ENCODE measurements around the gene MAPKAPK2. TPM values are rescaled to one million over a fixed set of nuclear protein-coding genes. Genes with fewer than 3 reads are reported as not detected.

The MAPKAPK2 gene
- total and polyA plus RNA-seq, 5 experiments from 2014 or later, result 1.3 to 55.8 (median 2.5) TPM

GRCh38 chr1:206779638-206780037, 94.9 kb downstream of the MAPKAPK2 start:
- Mint-ChIP-seq H3K27me3 (peaks cover 0 to 2% (median 0%) of the 10 kb centered on the region in 5 donors), H3K4me3 (no peak overlapping the region), H3K9me3 (no peaks in the 10 kb centered on the region), H3K36me3 (no peaks in the 10 kb centered on the region), H3K27ac (no peak overlapping the region), H3K4me1 (peaks cover 17 to 36% (median 28%) of the 10 kb centered on the region in 4 donors)
- DNase-seq (no peak), ATAC-seq (no peak)
- POLR2A ChIA-PET, result no interaction called here

DNA sequence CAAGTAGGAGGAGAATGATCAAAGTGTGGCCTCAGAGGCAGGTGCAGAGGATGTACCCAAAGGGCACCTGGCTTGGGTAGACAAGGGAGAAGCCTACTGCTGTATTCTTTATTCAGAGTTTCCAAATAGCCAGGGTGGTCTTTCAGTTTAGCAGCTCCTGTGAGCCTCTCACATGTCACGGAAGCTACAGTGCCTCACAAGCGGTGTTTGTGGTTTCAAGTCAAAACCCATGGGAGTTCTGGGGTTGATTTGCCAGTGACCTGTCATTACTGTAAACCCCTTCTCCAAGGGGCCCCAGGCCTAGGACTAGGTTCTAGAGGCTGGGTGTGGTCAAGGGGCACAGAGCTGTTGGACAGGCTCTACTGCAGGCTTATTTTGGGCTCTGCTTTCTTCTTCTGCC, 97.7 kb downstream of the MAPKAPK2 start:
- H3K4me1 Mint-ChIP-seq, result peaks cover 31 to 57% (median 55%) of the 10 kb centered on the region in 4 donors
- no peaks in the 10 kb centered on the region for H3K9me3 Mint-ChIP-seq

DNA sequence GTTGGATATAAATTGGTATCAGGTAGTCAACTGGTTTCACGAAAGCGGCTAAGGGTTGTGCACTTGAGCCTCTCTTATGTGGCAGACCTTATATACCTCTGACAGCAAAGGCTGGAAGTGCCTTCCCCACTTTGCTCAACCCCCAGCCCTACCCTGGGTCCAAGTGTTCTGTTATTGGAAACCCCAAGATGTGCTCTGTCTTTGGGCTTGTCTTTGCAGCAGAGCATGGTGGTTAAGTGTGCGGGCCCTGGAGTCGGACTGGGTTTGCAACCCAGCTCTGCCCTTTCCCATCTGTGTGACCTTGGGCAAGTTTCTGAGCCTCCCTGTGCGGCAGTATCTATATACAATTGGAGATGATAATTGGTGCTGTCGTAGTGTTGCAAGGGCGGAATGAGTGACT, 98.8 kb downstream of the MAPKAPK2 start:
- Mint-ChIP-seq H3K4me3 (peak overlapping the region in 1 of 10 donors; percentile 12), H3K27me3 (no peaks in the 10 kb centered on the region), H3K27ac (peak overlapping the region in 2 of 10 donors; percentile 27 to 84), H3K9me3 (no peaks in the 10 kb centered on the region), H3K36me3 (no peaks in the 10 kb centered on the region), H3K4me1 (peaks cover 37 to 66% (median 62%) of the 10 kb centered on the region in 4 donors)
- no peak for DNase-seq
- no peak for ATAC-seq
- POLR2A ChIA-PET, result interaction anchor here (0.8 to 1.6 kb wide), 2 partner anchors 13 to 15 kb away, joined by 3 to 7 read pairs; partner anchors contain the start of gene IL19

More for the DNA sequence above, 97.7 kb downstream of the MAPKAPK2 start:
- peak in 4 of 10 donors; percentile 30 to 41 (median 40) for DNase-seq
- Mint-ChIP-seq H3K27me3 (no peaks in the 10 kb centered on the region), H3K36me3 (no peaks in the 10 kb centered on the region), H3K27ac (peak overlapping the region in 3 of 10 donors; percentile 18 to 81 (median 39)), H3K4me3 (peak overlapping the region in 8 of 10 donors; percentile 11 to 69 (median 45))
- peak; percentile 75 to 79 for ATAC-seq
- POLR2A ChIA-PET, result interaction anchor here (1.2 to 1.6 kb wide), 2 partner anchors 10 to 14 kb away, joined by 3 to 7 read pairs; partner anchors contain the start of gene IL10

Other genes with a start within 250 kb of the MAPKAPK2 start
- 10 to 100 TPM; 82.9 to 87.3 TPM for gene IKBKE, start 214.4 kb upstream of the MAPKAPK2 start, total RNA-seq
- gene IKBKE, start 214.4 kb upstream of the MAPKAPK2 start, polyA plus RNA-seq, result 10 to 100 TPM; 40.5 to 57.0 (median 55.5) TPM
- 100 to 1,000 TPM; 224 to 229 TPM for gene RASSF5, start 177.4 kb upstream of the MAPKAPK2 start, total RNA-seq
- 100 to 1,000 TPM; 233 to 358 (median 291) TPM for gene RASSF5, start 177.4 kb upstream of the MAPKAPK2 start, polyA plus RNA-seq
- 10 to 100 TPM; 61.7 to 62.4 TPM for gene EIF2D, start 72.4 kb upstream of the MAPKAPK2 start, total RNA-seq
- gene EIF2D, start 72.4 kb upstream of the MAPKAPK2 start, polyA plus RNA-seq, result 10 to 100 TPM; 38.9 to 46.0 (median 39.1) TPM
- under 1 TPM; 0.22 to 0.34 TPM for gene DYRK3, start 49.4 kb upstream of the MAPKAPK2 start, total RNA-seq
- not detected for gene DYRK3, start 49.4 kb upstream of the MAPKAPK2 start, polyA plus RNA-seq
- not detected for gene IL19, start 85.9 kb downstream of the MAPKAPK2 start, total RNA-seq
- not detected for gene IL19, start 85.9 kb downstream of the MAPKAPK2 start, polyA plus RNA-seq
- gene IL10, start 87.6 kb downstream of the MAPKAPK2 start, total RNA-seq, result not detected
- gene IL10, start 87.6 kb downstream of the MAPKAPK2 start, polyA plus RNA-seq, result not detected
- gene IL20, start 180.7 kb downstream of the MAPKAPK2 start, total RNA-seq, result not detected
- gene IL20, start 180.7 kb downstream of the MAPKAPK2 start, polyA plus RNA-seq, result not detected
- gene IL24, start 212.5 kb downstream of the MAPKAPK2 start, total RNA-seq, result not detected
- gene IL24, start 212.5 kb downstream of the MAPKAPK2 start, polyA plus RNA-seq, result 10 to 100 TPM; 16.3 to 29.8 (median 19.3) TPM
- 100 to 1,000 TPM; 742 to 747 TPM for gene FCMR, start 237.0 kb downstream of the MAPKAPK2 start, total RNA-seq
- gene FCMR, start 237.0 kb downstream of the MAPKAPK2 start, polyA plus RNA-seq, result 100 to 1,000 TPM; 536 to 869 (median 596) TPM

Measured in naive thymus-derived CD8-positive, alpha-beta T cell (primary cell).